ENCODE data around the gene MAML3. TPM values are rescaled to one million over a fixed set of nuclear protein-coding genes. Genes with fewer than 3 reads are reported as not detected.

The MAML3 gene
- total RNA-seq, 1 donor from 2014 or later: 24.8 TPM

- H3K4me1 Mint-ChIP-seq: peaks cover 27% of the 10 kb centered on the region
- no peak overlapping the region for H3K27ac Mint-ChIP-seq
- H3K36me3 Mint-ChIP-seq: peaks cover 7% of the 10 kb centered on the region
- no peak for DNase-seq (ENCODE audit: low spot score in 2 of 2, unreplicated experiment in 2 of 2)
- H3K9me3 Mint-ChIP-seq: no peaks in the 10 kb centered on the region
- no peak overlapping the region for H3K4me3 Mint-ChIP-seq
- TF ChIP-seq, protein P1, sequence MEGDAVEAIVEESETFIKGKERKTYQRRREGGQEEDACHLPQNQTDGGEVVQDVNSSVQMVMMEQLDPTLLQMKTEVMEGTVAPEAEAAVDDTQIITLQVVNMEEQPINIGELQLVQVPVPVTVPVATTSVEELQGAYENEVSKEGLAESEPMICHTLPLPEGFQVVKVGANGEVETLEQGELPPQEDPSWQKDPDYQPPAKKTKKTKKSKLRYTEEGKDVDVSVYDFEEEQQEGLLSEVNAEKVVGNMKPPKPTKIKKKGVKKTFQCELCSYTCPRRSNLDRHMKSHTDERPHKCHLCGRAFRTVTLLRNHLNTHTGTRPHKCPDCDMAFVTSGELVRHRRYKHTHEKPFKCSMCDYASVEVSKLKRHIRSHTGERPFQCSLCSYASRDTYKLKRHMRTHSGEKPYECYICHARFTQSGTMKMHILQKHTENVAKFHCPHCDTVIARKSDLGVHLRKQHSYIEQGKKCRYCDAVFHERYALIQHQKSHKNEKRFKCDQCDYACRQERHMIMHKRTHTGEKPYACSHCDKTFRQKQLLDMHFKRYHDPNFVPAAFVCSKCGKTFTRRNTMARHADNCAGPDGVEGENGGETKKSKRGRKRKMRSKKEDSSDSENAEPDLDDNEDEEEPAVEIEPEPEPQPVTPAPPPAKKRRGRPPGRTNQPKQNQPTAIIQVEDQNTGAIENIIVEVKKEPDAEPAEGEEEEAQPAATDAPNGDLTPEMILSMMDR (IDR thresholded peaks at IDR 0.05; ENCODE audit: unreplicated experiment): no peak
- H3K27me3 Mint-ChIP-seq (ENCODE audit: low read depth): no peaks in the 10 kb centered on the region
These were observed 263.2 kb downstream of the MAML3 start for GRCh38 chr4:139890816-139891215.

- TF ChIP-seq, protein P1 (IDR thresholded peaks at IDR 0.05; ENCODE audit: unreplicated experiment): no peak
- Mint-ChIP-seq H3K9me3 (no peaks in the 10 kb centered on the region), H3K27ac (no peak overlapping the region), H3K36me3 (peaks cover 7% of the 10 kb centered on the region), H3K27me3 (ENCODE audit: low read depth) (no peaks in the 10 kb centered on the region), H3K4me1 (peaks cover 27% of the 10 kb centered on the region), H3K4me3 (no peak overlapping the region)
- no peak for DNase-seq (ENCODE audit: low spot score in 2 of 2, unreplicated experiment in 2 of 2)
These were observed 264.1 kb downstream of the MAML3 start for GRCh38 chr4:139889901-139890300.

- no peaks in the 10 kb centered on the region for H3K9me3 Mint-ChIP-seq
- H3K4me1 Mint-ChIP-seq: peaks cover 27% of the 10 kb centered on the region
- H3K27ac Mint-ChIP-seq: no peak overlapping the region
- no peak for DNase-seq (ENCODE audit: low spot score in 2 of 2, unreplicated experiment in 2 of 2)
- no peak overlapping the region for H3K4me3 Mint-ChIP-seq
- TF ChIP-seq, protein P1 (IDR thresholded peaks at IDR 0.05; ENCODE audit: unreplicated experiment): no peak
- H3K27me3 Mint-ChIP-seq (ENCODE audit: low read depth): no peaks in the 10 kb centered on the region
- peaks cover 9% of the 10 kb centered on the region for H3K36me3 Mint-ChIP-seq
These were observed 264.7 kb downstream of the MAML3 start for GRCh38 chr4:139889264-139889663.

- no peak for DNase-seq (ENCODE audit: low spot score in 2 of 2, unreplicated experiment in 2 of 2)
- peak overlapping the region; percentile 2 for H3K27ac Mint-ChIP-seq
- no peaks in the 10 kb centered on the region for H3K27me3 Mint-ChIP-seq (ENCODE audit: low read depth)
- H3K9me3 Mint-ChIP-seq: peaks cover 4% of the 10 kb centered on the region
- H3K4me1 Mint-ChIP-seq: peaks cover 27% of the 10 kb centered on the region
- TF ChIP-seq, protein P1 (IDR thresholded peaks at IDR 0.05; ENCODE audit: unreplicated experiment): no peak
- H3K36me3 Mint-ChIP-seq: peaks cover 12% of the 10 kb centered on the region
- H3K4me3 Mint-ChIP-seq: no peak overlapping the region
These were observed 265.8 kb downstream of the MAML3 start for GRCh38 chr4:139887962-139888735.

- DNase-seq (ENCODE audit: low spot score in 2 of 2, unreplicated experiment in 2 of 2): no peak
- H3K9me3 Mint-ChIP-seq: peaks cover 8% of the 10 kb centered on the region
- H3K27ac Mint-ChIP-seq: peak overlapping the region; percentile 17
- H3K4me1 Mint-ChIP-seq: peaks cover 27% of the 10 kb centered on the region
- TF ChIP-seq, protein P1 (IDR thresholded peaks at IDR 0.05; ENCODE audit: unreplicated experiment): no peak
- no peaks in the 10 kb centered on the region for H3K27me3 Mint-ChIP-seq (ENCODE audit: low read depth)
- peaks cover 17% of the 10 kb centered on the region for H3K36me3 Mint-ChIP-seq
- H3K4me3 Mint-ChIP-seq: no peak overlapping the region
These were observed 266.6 kb downstream of the MAML3 start for GRCh38 chr4:139887376-139887802.

Measured in mesothelial cell of epicardium (in vitro differentiated cells).